Esophagus squamous epithelium (tissue), 4 donors: ENCODE measurements around the gene MS4A18.

Experiments used
- POLR2A ChIP-seq, 4 donors: fragments of 450-650 bp; IDR thresholded peaks; one replicate each; pipeline ENCODE4 v1.6.1; 2017; ENCODE audit warnings: antibody characterized with exemption in 4 of 4, mild to moderate bottlenecking in 4 of 4, moderate library complexity in 3 of 4
- TF ChIP-seq, protein P1 (sequence below), 6 experiments: fragments of 450-650 bp in 4 of 6; fragments of 200-600 bp in 2 of 6; sonication (generic) in 2 of 6; IDR thresholded peaks; one replicate each; pipeline ENCODE4 v1.5.1; 2016 to 2019; ENCODE audit warnings: antibody characterized with exemption in 6 of 6, mild to moderate bottlenecking in 4 of 6, moderate library complexity in 4 of 6

DNA sequence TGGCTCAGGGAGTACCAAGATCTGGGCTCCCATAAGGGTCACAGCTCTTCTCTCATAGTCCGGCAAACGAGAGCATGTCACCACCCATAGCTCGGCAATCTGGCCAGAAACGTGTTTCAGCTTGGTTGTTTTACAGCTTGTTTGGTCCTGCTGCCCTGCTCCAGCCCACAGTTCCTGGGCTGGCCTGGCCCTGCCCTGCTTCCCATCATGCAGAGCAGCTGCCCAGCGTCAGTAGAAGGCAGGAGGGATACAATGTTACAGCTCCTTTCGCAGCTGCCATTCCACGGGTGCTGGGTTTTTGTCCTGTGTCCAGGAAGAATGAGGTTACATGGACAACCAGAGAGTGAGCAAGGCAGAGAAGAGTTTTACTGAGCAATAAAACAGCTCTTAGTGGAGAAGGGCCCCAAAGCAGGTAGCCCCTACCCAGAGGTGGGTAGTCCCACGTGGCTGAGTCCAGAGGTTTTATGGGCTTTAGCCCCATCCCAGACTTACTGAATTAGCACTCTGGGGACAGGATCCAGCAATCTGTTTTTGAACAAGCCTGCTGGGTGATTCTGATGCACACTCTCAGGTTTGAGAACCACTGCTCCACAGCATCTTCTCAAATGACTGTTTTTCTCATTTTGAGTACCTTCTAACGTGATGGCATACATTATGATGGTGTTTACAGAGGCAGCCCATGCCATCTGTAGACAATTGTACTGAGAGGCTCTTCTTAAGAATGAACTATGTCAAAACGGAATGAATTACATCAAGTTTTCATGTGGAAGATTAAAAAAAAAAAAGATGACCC, 5.8 kb upstream of the MS4A18 start:
- TF ChIP-seq, protein P1, sequence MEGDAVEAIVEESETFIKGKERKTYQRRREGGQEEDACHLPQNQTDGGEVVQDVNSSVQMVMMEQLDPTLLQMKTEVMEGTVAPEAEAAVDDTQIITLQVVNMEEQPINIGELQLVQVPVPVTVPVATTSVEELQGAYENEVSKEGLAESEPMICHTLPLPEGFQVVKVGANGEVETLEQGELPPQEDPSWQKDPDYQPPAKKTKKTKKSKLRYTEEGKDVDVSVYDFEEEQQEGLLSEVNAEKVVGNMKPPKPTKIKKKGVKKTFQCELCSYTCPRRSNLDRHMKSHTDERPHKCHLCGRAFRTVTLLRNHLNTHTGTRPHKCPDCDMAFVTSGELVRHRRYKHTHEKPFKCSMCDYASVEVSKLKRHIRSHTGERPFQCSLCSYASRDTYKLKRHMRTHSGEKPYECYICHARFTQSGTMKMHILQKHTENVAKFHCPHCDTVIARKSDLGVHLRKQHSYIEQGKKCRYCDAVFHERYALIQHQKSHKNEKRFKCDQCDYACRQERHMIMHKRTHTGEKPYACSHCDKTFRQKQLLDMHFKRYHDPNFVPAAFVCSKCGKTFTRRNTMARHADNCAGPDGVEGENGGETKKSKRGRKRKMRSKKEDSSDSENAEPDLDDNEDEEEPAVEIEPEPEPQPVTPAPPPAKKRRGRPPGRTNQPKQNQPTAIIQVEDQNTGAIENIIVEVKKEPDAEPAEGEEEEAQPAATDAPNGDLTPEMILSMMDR (IDR thresholded peaks at IDR 0.05), result no peak
- no peak for TF ChIP-seq POLR2A (IDR thresholded peaks at IDR 0.05)
